GM12872 (cell line): ENCODE measurements around the gene FAM124A.

Experiments
- TF ChIP-seq, protein P1 (sequence below): IDR thresholded peaks from 3 replicates; pipeline ENCODE4 v1.5.1; 2011; ENCODE audit warnings: low read depth, mild to moderate bottlenecking, low read length, moderate library complexity; ENCODE audit not compliant: insufficient read depth

The FAM124A gene

DNA sequence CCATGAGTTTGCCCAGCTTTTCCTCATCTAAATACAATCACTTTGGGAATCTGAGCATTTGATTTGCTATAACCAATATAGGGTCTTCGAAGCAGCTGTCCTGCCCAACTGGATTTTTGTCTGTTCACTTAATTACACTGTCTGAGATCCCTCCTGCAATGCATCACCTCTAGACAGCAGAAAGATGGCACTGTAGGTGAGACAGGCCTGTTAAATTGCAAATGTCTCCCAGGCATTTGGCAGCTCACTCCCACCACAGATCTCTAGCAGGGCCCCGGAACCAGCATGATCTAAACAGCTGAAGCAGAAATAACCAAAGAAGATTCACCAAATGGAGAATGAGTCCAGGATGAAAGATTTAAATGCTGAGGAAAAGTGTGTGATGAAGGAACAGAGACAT lies 75.4 kb downstream of the FAM124A start:
- TF ChIP-seq, protein P1, sequence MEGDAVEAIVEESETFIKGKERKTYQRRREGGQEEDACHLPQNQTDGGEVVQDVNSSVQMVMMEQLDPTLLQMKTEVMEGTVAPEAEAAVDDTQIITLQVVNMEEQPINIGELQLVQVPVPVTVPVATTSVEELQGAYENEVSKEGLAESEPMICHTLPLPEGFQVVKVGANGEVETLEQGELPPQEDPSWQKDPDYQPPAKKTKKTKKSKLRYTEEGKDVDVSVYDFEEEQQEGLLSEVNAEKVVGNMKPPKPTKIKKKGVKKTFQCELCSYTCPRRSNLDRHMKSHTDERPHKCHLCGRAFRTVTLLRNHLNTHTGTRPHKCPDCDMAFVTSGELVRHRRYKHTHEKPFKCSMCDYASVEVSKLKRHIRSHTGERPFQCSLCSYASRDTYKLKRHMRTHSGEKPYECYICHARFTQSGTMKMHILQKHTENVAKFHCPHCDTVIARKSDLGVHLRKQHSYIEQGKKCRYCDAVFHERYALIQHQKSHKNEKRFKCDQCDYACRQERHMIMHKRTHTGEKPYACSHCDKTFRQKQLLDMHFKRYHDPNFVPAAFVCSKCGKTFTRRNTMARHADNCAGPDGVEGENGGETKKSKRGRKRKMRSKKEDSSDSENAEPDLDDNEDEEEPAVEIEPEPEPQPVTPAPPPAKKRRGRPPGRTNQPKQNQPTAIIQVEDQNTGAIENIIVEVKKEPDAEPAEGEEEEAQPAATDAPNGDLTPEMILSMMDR: no peak

- TF ChIP-seq, protein P1: no peak
These were observed 76.6 kb downstream of the FAM124A start for GRCh38 chr13:51298812-51299211.

DNA sequence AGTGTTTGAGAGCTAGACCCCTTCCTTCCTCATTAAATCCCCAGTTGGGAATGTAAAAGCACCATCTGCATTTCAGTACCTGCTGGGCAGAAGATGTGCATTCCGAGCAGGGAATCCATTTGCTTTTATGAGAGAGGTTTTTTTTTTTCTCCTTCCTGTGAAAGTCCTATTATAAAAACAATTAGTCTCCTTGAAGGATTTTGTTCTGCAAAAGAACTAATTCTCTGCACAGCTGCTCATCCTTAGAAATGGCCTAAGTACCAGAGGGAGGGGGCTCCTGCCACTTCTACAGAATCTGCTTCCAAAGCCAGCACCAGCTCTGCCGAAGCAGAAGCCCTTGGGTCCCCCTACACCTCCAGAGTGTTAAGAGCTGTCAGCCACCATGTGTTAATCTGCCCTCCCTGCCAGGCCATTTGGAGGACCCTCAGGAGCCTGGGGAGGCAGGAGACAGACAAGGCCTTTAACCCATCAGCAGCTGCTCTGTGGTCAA lies 80.9 kb downstream of the FAM124A start:
- TF ChIP-seq, protein P1: no peak

- TF ChIP-seq, protein P1: no peak
These were observed 81.7 kb downstream of the FAM124A start for GRCh38 chr13:51303882-51304281.

GRCh38 chr13:51305271-51305967 lies 83.2 kb downstream of the FAM124A start:
- TF ChIP-seq, protein P1: no peak

DNA sequence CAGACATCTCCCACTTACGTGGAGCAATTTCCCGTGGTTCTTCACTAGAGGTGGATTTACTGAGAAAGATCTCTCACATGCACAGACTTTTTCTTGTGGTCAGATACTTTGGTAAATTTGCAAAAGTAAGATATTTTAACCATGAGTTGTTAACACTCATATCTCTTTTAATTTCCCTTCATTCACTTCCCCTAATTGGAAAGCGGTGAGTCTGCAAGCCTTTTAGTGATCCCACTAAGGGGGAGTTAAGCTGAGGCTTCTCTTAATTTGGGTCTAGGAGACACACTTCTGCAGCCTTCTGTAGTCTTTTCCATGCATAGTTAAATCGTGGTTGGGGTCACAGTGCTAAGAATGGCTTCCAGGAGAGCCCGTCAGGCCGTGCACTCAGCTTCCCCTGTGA lies 86.6 kb downstream of the FAM124A start:
- TF ChIP-seq, protein P1: no peak

DNA sequence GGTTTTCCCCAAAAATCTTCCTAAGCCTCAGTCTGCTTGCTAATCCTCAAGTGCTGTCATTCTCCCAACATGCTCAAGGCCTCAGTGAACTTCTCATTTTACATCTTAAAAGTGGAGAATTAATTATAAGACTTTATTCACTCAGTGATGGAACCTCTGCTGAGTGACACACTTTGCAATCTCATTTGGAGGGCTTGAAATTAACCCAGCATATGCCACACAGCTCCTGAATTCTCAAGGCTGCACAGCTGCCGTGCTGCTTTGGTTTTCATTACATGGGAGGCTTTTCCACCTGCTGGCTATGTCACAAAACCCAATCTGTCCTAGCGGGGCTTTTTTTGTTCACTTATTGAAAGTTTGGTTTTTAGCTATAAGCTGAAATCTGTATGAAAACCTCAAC lies 89.0 kb downstream of the FAM124A start:
- TF ChIP-seq, protein P1: no peak
